Ecto neural progenitor cell (in vitro differentiated cells): ENCODE measurements around the gene TMEM94.
"Not testable (repeated sequence)": the region's sequence is repeated elsewhere in the genome, so short reads cannot be mapped to it uniquely, and the experiment has no call there.

Source experiments
- DNase-seq: peaks from one replicate; pipeline ENCODE4 v3.0.0-alpha.2; 2018; ENCODE audit warnings: low spot score

TMEM94 gene

GRCh38 chr17:75512926-75513640 lies 56.6 kb downstream of the TMEM94 start:
- DNase-seq, result no peak

DNA sequence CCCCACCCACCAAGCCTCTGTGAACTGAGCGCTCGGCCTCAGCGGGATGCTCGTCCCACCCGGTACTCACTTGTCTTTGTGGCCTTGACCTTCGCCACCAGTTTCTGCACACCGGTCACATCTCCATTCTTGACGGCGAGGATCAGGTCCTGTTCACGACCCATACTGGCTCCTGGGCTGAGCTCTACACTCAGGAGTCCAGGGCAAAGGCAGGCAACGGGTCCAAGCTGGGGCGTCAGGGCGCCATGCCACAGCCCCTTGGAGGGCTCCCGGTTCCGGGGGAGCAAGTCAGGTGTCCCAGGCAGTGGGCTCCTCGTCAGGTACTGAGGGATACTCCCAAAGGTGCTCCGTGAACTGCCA lies 57.2 kb downstream of the TMEM94 start:
- no peak for DNase-seq

DNA sequence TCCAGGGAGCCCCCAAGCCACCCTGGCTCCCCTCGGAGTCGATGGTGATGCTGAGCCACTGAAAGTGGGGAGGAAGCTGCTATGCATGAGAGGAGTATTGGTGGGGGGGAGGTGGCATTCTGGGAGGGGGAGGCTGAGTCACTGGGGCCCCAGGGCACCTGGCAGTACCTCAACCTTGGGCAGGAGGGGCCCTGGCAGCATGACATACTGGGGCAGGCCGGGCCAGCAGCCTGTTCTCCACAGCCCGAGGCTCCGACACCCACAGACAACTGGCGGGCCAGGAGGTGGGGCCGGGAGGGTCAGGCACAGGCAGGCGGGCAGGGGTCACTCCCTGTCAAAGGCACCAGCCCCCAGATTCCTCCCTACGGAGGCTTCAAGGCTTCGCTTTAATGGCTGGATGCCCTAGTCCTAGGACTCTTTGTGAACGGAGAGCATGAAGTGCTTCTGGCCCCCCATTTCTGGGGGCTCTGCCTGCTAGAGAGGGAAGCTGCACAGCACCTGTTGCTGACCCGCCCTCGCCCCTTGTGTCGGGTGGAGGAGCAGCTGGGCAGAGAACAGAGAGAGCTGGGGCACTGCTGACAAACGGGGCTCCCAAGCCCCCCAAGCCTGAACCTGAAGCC lies 58.0 kb downstream of the TMEM94 start:
- DNase-seq, result no peak

- DNase-seq, result no peak
Observed at GRCh38 chr17:75514919-75515495, 58.6 kb downstream of the TMEM94 start.

GRCh38 chr17:75515496-75516254 lies 59.2 kb downstream of the TMEM94 start, which contains the start of gene CASKIN2:
Gene CASKIN2 (minus strand): TSS chr17:75515537. CDS start chr17:75513804, 1,733 bp downstream.
- DNase-seq, result peak; percentile 100

GRCh38 chr17:75516255-75516618 lies 59.8 kb downstream of the TMEM94 start, which contains the start of gene TSEN54:
Gene TSEN54 (plus strand): TSS chr17:75516528. CDS start chr17:75516561, 33 bp downstream.
- peak; percentile 97 for DNase-seq

DNA sequence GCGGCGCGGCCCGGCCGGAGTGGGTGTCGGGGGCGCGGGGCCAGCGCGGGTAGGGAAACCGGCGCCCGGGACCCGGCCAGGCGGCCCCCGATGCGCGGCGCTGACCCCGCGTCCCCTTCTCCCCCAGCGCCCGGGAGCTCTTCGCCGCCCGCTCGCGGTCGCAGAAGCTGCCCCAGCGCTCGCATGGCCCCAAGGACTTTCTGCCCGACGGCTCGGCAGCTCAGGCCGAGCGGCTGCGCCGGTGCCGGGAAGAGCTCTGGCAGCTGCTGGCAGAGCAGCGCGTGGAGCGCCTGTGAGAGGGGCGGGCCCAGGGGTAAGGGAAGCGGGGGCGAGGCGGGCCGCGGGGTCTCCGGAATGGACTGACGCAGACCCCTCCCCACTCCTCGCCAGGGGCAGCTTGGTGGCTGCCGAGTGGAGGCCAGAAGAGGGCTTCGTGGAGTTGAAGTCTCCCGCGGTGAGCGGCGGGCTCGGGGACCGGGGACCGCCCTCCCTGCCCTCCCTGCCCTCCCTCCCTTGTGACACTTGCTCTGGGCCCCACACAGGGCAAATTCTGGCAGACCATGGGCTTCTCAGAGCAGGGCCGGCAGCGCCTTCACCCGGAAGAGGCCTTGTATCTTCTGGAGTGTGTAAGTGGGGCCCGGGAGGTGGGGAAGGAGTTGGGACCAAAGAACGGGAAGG lies 60.3 kb downstream of the TMEM94 start:
- peak; percentile 87 for DNase-seq

- DNase-seq, result no peak
Observed at GRCh38 chr17:75517297-75517865, 60.9 kb downstream of the TMEM94 start.

- DNase-seq, result no peak
Observed at GRCh38 chr17:75518201-75518600, 61.8 kb downstream of the TMEM94 start.

GRCh38 chr17:75518983-75519537 lies 62.6 kb downstream of the TMEM94 start:
- no peak for DNase-seq

DNA sequence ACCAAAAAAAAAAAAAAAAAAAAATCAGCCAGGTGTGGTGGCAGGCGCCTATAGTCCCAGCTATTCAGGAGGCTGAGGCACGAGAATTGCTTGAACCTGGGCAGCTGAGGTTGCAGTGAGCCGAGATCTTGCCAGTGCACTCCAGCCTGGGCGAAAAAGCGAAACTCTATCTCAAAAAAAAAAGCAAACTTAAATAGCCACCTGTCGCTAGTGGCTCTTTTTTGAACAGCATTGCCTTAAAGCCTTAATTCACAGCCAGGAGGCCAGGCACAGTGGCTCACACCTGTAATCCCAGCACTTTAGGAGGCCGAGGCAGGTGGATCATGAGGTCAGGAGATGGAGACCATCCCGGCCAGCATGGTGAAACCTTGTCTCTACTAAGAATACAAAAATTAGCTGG lies 64.0 kb downstream of the TMEM94 start:
- DNase-seq, result not testable (repeated sequence)

DNA sequence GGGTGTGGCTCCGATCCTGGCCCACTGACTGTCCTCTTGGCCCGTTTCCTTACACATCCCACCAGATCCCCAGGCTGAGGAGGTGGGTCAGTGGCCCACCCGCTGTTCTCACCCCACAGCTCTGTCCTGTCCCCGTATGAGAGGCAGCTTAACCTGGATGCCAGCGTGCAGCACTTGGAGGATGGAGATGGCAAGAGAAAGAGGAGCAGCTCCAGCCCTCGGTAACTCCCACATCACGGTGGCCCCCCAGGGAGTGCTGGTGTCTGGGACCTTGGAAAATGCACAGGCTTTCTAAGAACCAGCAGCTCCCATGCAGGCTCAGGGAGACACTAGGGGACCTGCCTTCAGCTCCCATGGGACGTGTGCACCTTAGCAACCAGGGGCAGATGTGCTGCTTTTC lies 64.9 kb downstream of the TMEM94 start:
- DNase-seq, result no peak

GRCh38 chr17:75521951-75522727 lies 65.7 kb downstream of the TMEM94 start:
- no peak for DNase-seq

DNA sequence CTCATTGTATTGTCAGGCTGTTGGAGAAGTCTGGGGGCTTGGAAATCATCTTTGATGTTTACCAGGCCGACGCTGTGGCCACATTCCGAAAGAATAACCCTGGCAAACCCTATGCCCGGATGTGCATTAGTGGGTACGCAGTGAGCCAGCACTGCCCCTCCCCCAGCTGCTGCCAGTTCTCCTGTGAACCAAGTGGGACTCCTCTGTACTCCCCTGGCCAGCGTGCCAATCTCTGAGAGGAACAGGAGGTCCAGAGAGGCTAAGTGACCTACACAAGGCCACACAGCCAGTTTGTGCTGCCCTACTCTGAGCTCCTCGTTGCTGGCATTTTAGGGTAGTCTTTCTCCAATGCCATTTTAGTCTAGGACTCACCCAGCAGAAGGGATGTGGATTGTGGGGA lies 67.2 kb downstream of the TMEM94 start:
- DNase-seq, result no peak

- DNase-seq, result no peak
Observed at GRCh38 chr17:75524269-75524969, 68.0 kb downstream of the TMEM94 start.

DNA sequence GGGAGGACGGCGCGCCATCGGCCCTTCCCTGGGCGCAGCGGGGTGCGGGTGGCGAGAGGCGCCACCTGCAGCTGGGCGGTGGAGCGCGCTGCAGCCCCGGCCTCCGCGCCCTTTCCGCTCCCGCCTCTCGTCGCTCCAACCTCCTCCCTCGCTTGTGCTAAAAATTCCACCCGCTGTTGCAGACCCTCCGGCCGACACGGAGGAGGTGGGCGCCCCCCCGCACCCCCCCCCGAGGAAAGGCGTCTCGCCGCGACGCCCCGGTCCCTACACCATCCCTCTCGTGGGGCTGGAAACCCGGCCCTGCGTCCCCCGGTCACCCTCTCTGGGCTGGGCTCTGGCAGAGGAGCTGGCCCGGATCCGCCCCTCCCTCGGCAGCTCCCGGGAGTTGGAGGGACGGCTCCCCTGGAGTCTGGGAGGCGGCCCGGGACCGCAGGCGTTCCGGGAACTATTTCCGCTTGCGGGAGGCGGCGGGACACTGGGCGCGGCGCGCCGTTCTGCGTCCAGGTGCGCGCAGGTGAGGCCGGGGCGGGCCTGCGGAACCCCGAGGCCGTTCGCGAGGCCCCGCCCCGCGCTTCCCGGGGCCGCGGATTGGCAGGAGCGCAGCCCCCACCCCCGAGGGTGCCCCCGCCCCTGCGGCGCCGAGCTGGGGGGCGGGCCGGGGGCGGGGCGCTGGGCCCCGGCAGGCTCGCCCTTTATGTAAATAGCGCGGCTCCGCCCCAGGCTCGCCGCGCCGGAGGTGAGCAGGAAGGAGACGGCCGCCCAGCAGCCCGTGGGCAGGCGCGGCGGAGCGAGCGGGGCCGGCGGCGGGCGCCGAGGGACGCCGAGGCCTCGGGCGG lies 68.8 kb downstream of the TMEM94 start, which contains the start of gene LLGL2:
Gene LLGL2, plus strand, starts transcription at position 728 of the 836 bp plus-strand sequence. CDS start 17,730 bp downstream, outside the sequence.
- DNase-seq, result peak; percentile 93

DNA sequence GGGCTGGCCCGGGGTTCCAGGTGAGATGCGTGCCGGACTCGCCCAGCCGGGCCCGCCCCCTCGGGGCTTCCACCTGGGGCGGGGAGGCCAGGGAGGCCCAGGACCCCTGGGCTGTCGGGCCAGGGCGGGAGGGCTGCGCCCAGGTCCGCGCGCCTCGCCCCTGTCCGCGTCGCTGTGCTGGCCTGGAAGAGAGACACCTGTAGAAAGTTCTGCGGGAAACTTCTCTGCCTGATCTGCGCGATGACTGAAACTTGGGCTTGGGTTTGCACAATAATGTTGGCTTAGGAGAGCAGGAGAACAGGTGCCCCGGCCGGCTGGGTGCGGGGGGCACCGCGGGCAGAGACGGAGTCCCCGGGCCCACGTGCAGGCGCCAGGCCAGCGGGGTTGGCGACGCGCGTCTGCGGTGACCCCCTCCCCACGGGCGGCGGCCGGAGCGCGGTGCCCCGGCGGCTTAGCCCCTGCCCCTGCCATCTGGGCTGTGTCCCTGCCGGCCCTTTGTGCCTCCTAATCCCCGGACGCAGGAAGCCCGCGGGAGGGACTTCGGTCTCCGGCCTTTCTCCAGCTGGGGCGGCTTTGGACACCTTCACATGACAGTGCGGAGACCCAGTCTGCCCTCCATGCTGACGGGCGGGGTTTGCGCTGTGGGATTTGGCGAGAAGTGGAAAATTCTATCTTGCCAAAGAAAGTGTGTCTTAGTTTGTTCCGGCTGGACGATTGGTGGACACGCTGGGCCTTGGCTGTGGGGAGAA lies 69.5 kb downstream of the TMEM94 start:
- peak; percentile 89 for DNase-seq
